PC-3 (cell line): Measurements from ENCODE around the gene PLEKHH1. TPM values are rescaled to one million over a fixed set of nuclear protein-coding genes. Genes with fewer than 3 reads are reported as not detected.

ENCODE experiments used
- ATAC-seq: fragments of 200-7000 bp; cut with Tn5 transposase; 2 replicates; pipeline ENCODE4 v1.9.1; 2020; ENCODE audit warnings: mild to moderate bottlenecking, moderate library complexity
- BruUV-seq: library from RNA; stranded (reverse); fragments of 400-500 nt; replicated peaks from 2 replicates; lab custom pipeline; 2021; lab: Mats Ljungman, UMichigan
- CTCF ChIA-PET: fragments of 300-600 bp; sonication (Branson Sonifier 250); formaldehyde crosslinking; loops from one replicate; lab custom pipeline; 2022; ENCODE audit warnings: antibody characterized with exemption; lab: Charles Lee
- POLR2A ChIA-PET: fragments of 300-600 bp; sonication (Branson Sonifier 250); formaldehyde crosslinking; loops from one replicate; lab custom pipeline; 2022; ENCODE audit warnings: antibody characterized with exemption; ENCODE audit not compliant: unreplicated experiment; lab: Charles Lee
- DNase-seq: peaks from one replicate; pipeline ENCODE4 v3.0.0-alpha.2; 2015
- H2AFZ ChIP-seq: fragments of 300-600 bp; sonication (generic); 2 replicates; pipeline ENCODE4 v1.6.0; 2016; ENCODE audit warnings: antibody characterized with exemption, low read length
- H3F3A ChIP-seq: fragments of 300-600 bp; sonication (generic); one replicate; pipeline ENCODE4 v1.6.0; 2017; ENCODE audit warnings: antibody characterized with exemption, low read length, control low read depth, mild to moderate bottlenecking; ENCODE audit not compliant: unreplicated experiment
- H3K27ac ChIP-seq: fragments of 300-600 bp; sonication (generic); 2 replicates; pipeline ENCODE4 v1.5.1; 2016; ENCODE audit warnings: mild to moderate bottlenecking, low read length
- H3K27me3 ChIP-seq: fragments of 300-600 bp; sonication (generic); 2 replicates; pipeline ENCODE4 v1.6.1; 2016; ENCODE audit warnings: low read length, mixed read lengths
- H3K36me3 ChIP-seq: fragments of 300-600 bp; sonication (generic); 2 replicates; pipeline ENCODE4 v1.6.1; 2016; ENCODE audit warnings: low read depth, mixed run types, low read length, mixed read lengths
- H3K4me1 ChIP-seq: fragments of 300-600 bp; sonication (generic); 2 replicates; pipeline ENCODE4 v1.5.1; 2016; ENCODE audit warnings: low read length; ENCODE audit not compliant: insufficient read depth
- H3K4me2 ChIP-seq: fragments of 300-600 bp; sonication (generic); 2 replicates; pipeline ENCODE4 v1.6.0; 2016; ENCODE audit warnings: low read length
- H3K4me3 ChIP-seq: fragments of 300-600 bp; sonication (generic); 2 replicates; pipeline ENCODE4 v1.5.1; 2016; ENCODE audit warnings: mild to moderate bottlenecking, low read length, mixed read lengths
- H3K79me2 ChIP-seq: fragments of 300-600 bp; sonication (generic); 2 replicates; pipeline ENCODE4 v1.6.1; 2017; ENCODE audit warnings: low read length, mixed read lengths
- H3K9ac ChIP-seq: fragments of 300-600 bp; sonication (generic); 2 replicates; pipeline ENCODE4 v1.6.0; 2016; ENCODE audit warnings: mild to moderate bottlenecking, low read length
- H3K9me2 ChIP-seq: fragments of 300-600 bp; sonication (generic); replicated peaks from 2 replicates; pipeline ENCODE4 v1.6.1; 2016; ENCODE audit warnings: mixed run types, low read length, mixed read lengths
- H3K9me3 ChIP-seq: fragments of 300-600 bp; sonication (generic); 2 replicates; pipeline ENCODE4 v1.6.1; 2016; ENCODE audit warnings: low read length, mixed read lengths
- H4K20me1 ChIP-seq: fragments of 300-600 bp; sonication (generic); 2 replicates; pipeline ENCODE4 v1.6.1; 2016; ENCODE audit warnings: low read length, mixed read lengths
- CTCF ChIP-seq: fragments of 300-600 bp; sonication (generic); conservative IDR thresholded peaks from 2 replicates; pipeline ENCODE4 v1.5.1; 2017; ENCODE audit warnings: antibody characterized with exemption, low read depth, mild to moderate bottlenecking, low read length
- EZH2 ChIP-seq: fragments of 300-600 bp; sonication (generic); IDR thresholded peaks from one replicate; pipeline ENCODE4 v1.6.1; 2017; ENCODE audit warnings: antibody characterized with exemption, mild to moderate bottlenecking, low read length; ENCODE audit not compliant: unreplicated experiment
- EZH2phosphoT487 ChIP-seq: fragments of 300-600 bp; sonication (generic); IDR thresholded peaks from 2 replicates; pipeline ENCODE4 v1.6.1; 2018; ENCODE audit warnings: mild to moderate bottlenecking, antibody characterized with exemption, low read length, borderline replicate concordance
- intact Hi-C: fragments of 100-400 bp; cut with micrococcal nuclease; formaldehyde crosslinking; loops from 2 replicates; pipeline ENCODE4 v1.9.0; 2023
- total RNA-seq: library from RNA; depleted of rRNA; stranded (reverse); fragments of >200 nt; gene quantifications from 2 replicates; pipeline ENCODE4 v1.2.3, GENCODE V29; 2014

PLEKHH1 gene
- total RNA-seq, 1 experiment from 2014 or later = 11.1 TPM

- no peak for DNase-seq
Observed at GRCh38 chr14:67569651-67570290, 36.7 kb downstream of the PLEKHH1 start.

GRCh38 chr14:67570453-67570852 is 37.4 kb downstream of the PLEKHH1 start:
- POLR2A ChIA-PET = no interaction called here
- H2AFZ ChIP-seq = no peak overlapping the region
- H3K79me2 ChIP-seq = no peaks in the 10 kb centered on the region
- no peak for TF ChIP-seq CTCF
- no peak for TF ChIP-seq EZH2
- no peak for TF ChIP-seq EZH2phosphoT487
- no peaks in the 10 kb centered on the region for H3K9me3 ChIP-seq
- no peak overlapping the region for H3K27ac ChIP-seq
- H3K27me3 ChIP-seq = no peaks in the 10 kb centered on the region
- no peaks in the 10 kb centered on the region for H3K36me3 ChIP-seq
- no peak overlapping the region for H3K4me3 ChIP-seq
- no peak for ATAC-seq
- intact Hi-C loops = no loop called here
- H3K4me2 ChIP-seq = no peak overlapping the region
- H3F3A ChIP-seq = no peaks in the 10 kb centered on the region
- H3K9me2 ChIP-seq = no peaks in the 10 kb centered on the region
- no peak overlapping the region for H3K9ac ChIP-seq
- CTCF ChIA-PET = interaction anchor here (0.6 to 4.1 kb wide), 7 partner anchors 41 to 143 kb away, joined by 3 to 126 read pairs (median 8); partner anchors contain the start of gene RDH11
- no peaks in the 10 kb centered on the region for H4K20me1 ChIP-seq
- no peak for DNase-seq
- no TSS peak for BruUV-seq
- H3K4me1 ChIP-seq = peaks cover 9% of the 10 kb centered on the region

More at GRCh38 chr14:67569651-67570290, 36.7 kb downstream of the PLEKHH1 start:
- Histone ChIP-seq H3K9me3 (no peaks in the 10 kb centered on the region), H3K79me2 (no peaks in the 10 kb centered on the region), H3K27ac (no peak overlapping the region), H3K9me2 (no peaks in the 10 kb centered on the region), H3F3A (no peaks in the 10 kb centered on the region), H4K20me1 (no peaks in the 10 kb centered on the region), H2AFZ (no peak overlapping the region), H3K4me1 (peaks cover 9% of the 10 kb centered on the region), H3K4me3 (no peak overlapping the region), H3K36me3 (no peaks in the 10 kb centered on the region), H3K4me2 (no peak overlapping the region), H3K9ac (no peak overlapping the region), H3K27me3 (no peaks in the 10 kb centered on the region)
- ChIA-PET CTCF (interaction anchor here (3.3 to 4.1 kb wide), 2 partner anchors 42 to 142 kb away, joined by 55 to 126 read pairs; no protein-coding TSS in a partner anchor), POLR2A (no interaction called here)
- intact Hi-C loops = no loop called here
- no TSS peak for BruUV-seq
- no peak for ATAC-seq
- TF ChIP-seq CTCF (no peak), EZH2phosphoT487 (no peak), EZH2 (no peak)
